Keratinocyte (primary cell): ENCODE results near the gene RETREG1.

Experiments used
- CTCF ChIP-seq, 3 experiments: IDR thresholded peaks in 1 of 3; conservative IDR thresholded peaks in 1 of 3; optimal IDR thresholded peaks in 1 of 3; 2 replicates in 2 of 3; 3 replicates in 1 of 3; pipeline versions ENCODE3 to v1.5.1; 2011; ENCODE audit warnings: low read length in 3 of 3, mild to moderate bottlenecking in 3 of 3, moderate library complexity in 2 of 3, control low read depth in 1 of 3, inconsistent platforms in 1 of 3; ENCODE audit not compliant: insufficient read depth in 2 of 3; ENCODE audit errors: extremely low read depth in 1 of 3
- EZH2 ChIP-seq: IDR thresholded peaks from one replicate; pipeline ENCODE4 v1.6.1; 2012; ENCODE audit warnings: inconsistent platforms, mild to moderate bottlenecking, low read length, moderate library complexity

- TF ChIP-seq CTCF (optimal IDR thresholded peaks at IDR 0.05 in 1 of 3, IDR thresholded peaks at IDR 0.05 in 1 of 3, conservative IDR thresholded peaks at IDR 0.05 in 1 of 3; ENCODE audit: extremely low read depth in 1 of 3, insufficient read depth in 2 of 3, low read length in 3 of 3) (no peak), EZH2 (no peak)
These were observed 119.3 kb downstream of the RETREG1 start for GRCh38 chr5:16497546-16497945.
